ENCODE results near the gene ELANE. TPM values are rescaled to one million over a fixed set of nuclear protein-coding genes. Genes with fewer than 3 reads are reported as not detected.

Gene ELANE
- total and polyA plus RNA-seq, 9 of the 15 experiments (the other 6 are each of a cell fraction or from before 2014, with no cell fraction given), result not detected

DNA sequence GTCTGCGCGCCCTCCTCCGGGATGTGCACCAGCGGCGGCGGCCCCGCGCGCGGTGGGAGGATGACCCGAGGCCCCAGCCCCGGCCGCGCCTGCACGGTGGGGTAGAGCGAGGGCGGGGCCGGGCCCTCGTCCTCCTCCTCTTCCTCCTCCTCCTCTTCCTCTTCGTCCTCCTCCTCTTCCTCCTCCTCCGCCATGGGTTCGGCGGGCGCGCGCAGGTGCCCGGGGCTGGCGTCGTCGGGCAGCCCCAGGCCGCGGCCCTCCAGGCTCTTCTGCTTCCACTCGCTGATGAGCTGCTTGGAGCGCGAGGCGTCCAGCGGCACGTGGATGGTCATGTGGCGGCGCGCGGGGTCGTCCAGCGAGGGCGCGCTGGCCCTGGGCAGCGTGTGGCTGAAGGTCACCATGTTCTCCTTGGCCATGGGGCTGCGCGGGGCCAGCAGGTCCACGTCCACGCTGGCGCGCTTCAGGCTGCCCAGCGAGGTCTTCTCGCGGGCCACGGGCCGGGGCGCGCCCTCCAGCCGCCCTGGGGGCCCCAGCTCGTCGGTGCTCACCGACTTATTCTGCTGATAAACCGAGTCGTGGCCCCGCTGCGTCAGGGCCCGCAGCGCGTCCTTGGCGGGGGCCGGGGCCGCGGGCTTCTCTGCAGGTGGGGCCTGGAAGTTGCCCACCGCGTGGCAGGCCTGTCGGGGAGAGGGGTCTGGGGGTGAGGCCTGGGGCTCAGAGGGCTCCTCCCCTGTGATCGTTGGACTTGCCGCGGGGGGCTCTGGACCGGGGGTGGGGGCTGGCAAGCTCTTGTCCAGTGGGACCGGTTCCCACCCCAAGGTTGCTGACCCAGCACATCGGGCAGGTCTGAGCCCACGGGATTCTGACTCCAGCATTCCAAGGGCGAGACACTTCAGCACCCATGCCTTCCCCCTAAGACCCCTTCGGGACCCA lies 38.6 kb upstream of the ELANE start (continued):
- TF ChIP-seq ZNF143 (CRISPR knock-in tag; IDR thresholded peaks at IDR 0.05) (no peak), GABPB2 (CRISPR knock-in tag; conservative IDR thresholded peaks at IDR 0.05) (no peak), HSF4 (CRISPR knock-in tag; IDR thresholded peaks at IDR 0.05; ENCODE audit: borderline replicate concordance) (no peak), PCBP1 (IDR thresholded peaks at IDR 0.05; ENCODE audit: low read depth, low read length, poor library complexity, severe bottlenecking) (peak; percentile 95), ZSCAN32 (CRISPR knock-in tag; IDR thresholded peaks at IDR 0.05) (no peak), TBL1XR1 (IDR thresholded peaks at IDR 0.05; ENCODE audit: low read length in 2 of 2) (no peak), MTA1 (IDR thresholded peaks at IDR 0.05; ENCODE audit: borderline replicate concordance) (no peak), CCNT2 (IDR thresholded peaks at IDR 0.05; ENCODE audit: borderline replicate concordance, extremely low read depth, insufficient read length, low read depth, low read length) (peak; percentile 7), RB1 (IDR thresholded peaks at IDR 0.05; ENCODE audit: low read depth) (no peak), GTF2E2 (tag; IDR thresholded peaks at IDR 0.05) (no peak), ZNF583 (CRISPR knock-in tag; IDR thresholded peaks at IDR 0.05) (no peak), ZSCAN29 (IDR thresholded peaks at IDR 0.05) (no peak), EGR1 (conservative IDR thresholded peaks at IDR 0.05) (no peak), KLF16 (IDR thresholded peaks at IDR 0.05) (no peak), SMARCE1 (IDR thresholded peaks at IDR 0.05) (no peak), ETV1 (tag; conservative IDR thresholded peaks at IDR 0.05; ENCODE audit: low read depth) (no peak), ZNF316 (IDR thresholded peaks at IDR 0.05) (peak; percentile 29; the same call in 1 of the 2 replicates), MBD2 (IDR thresholded peaks at IDR 0.05; ENCODE audit: borderline replicate concordance, low read depth) (no peak)
- TF ChIP-seq, protein P1, sequence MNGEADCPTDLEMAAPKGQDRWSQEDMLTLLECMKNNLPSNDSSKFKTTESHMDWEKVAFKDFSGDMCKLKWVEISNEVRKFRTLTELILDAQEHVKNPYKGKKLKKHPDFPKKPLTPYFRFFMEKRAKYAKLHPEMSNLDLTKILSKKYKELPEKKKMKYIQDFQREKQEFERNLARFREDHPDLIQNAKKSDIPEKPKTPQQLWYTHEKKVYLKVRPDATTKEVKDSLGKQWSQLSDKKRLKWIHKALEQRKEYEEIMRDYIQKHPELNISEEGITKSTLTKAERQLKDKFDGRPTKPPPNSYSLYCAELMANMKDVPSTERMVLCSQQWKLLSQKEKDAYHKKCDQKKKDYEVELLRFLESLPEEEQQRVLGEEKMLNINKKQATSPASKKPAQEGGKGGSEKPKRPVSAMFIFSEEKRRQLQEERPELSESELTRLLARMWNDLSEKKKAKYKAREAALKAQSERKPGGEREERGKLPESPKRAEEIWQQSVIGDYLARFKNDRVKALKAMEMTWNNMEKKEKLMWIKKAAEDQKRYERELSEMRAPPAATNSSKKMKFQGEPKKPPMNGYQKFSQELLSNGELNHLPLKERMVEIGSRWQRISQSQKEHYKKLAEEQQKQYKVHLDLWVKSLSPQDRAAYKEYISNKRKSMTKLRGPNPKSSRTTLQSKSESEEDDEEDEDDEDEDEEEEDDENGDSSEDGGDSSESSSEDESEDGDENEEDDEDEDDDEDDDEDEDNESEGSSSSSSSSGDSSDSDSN (IDR thresholded peaks at IDR 0.05; ENCODE audit: borderline replicate concordance in 1 of 2, low read depth in 2 of 2, low read length in 2 of 2), result no peak
- TF ChIP-seq, protein P2, sequence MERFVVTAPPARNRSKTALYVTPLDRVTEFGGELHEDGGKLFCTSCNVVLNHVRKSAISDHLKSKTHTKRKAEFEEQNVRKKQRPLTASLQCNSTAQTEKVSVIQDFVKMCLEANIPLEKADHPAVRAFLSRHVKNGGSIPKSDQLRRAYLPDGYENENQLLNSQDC (CRISPR knock-in tag; IDR thresholded peaks at IDR 0.05), result no peak
- TF ChIP-seq, protein P3, sequence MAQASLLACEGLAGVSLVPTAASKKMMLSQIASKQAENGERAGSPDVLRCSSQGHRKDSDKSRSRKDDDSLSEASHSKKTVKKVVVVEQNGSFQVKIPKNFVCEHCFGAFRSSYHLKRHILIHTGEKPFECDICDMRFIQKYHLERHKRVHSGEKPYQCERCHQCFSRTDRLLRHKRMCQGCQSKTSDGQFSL (CRISPR knock-in tag; IDR thresholded peaks at IDR 0.05), result no peak
- TF ChIP-seq, protein P3 (tag; IDR thresholded peaks at IDR 0.05), result no peak
- TF ChIP-seq, protein P4, sequence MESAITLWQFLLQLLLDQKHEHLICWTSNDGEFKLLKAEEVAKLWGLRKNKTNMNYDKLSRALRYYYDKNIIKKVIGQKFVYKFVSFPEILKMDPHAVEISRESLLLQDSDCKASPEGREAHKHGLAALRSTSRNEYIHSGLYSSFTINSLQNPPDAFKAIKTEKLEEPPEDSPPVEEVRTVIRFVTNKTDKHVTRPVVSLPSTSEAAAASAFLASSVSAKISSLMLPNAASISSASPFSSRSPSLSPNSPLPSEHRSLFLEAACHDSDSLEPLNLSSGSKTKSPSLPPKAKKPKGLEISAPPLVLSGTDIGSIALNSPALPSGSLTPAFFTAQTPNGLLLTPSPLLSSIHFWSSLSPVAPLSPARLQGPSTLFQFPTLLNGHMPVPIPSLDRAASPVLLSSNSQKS (CRISPR knock-in tag; IDR thresholded peaks at IDR 0.05), result no peak
